A673 (cell line): ENCODE results near the gene PELI2. TPM values are rescaled to one million over a fixed set of nuclear protein-coding genes. Genes with fewer than 3 reads are reported as not detected.
A peak's percentile ranks its signal among the peaks of the same experiment; 100 is the strongest.

ENCODE experiments used
- BruUV-seq: library from RNA; stranded (reverse); fragments of 400-500 nt; replicated peaks from 2 replicates; lab custom pipeline; 2021; lab: Mats Ljungman, UMichigan
- CTCF ChIA-PET: fragments of 300-600 bp; sonication (Branson Sonifier 250); formaldehyde crosslinking; loops from one replicate; lab custom pipeline; 2022; ENCODE audit warnings: antibody characterized with exemption; lab: Charles Lee
- POLR2A ChIA-PET: fragments of 300-600 bp; sonication (Branson Sonifier 250); formaldehyde crosslinking; loops from one replicate; lab custom pipeline; 2022; ENCODE audit warnings: antibody characterized with exemption; ENCODE audit not compliant: low non-redundant PET; lab: Charles Lee
- DNase-seq: peaks from one replicate; pipeline ENCODE4 v3.0.0-alpha.2; 2015; ENCODE audit warnings: low spot score
- H3K27ac ChIP-seq: fragments of 200-600 bp; sonication (generic); 2 replicates; pipeline ENCODE4 v1.5.1; 2016; ENCODE audit warnings: mixed run types, low read depth, mild to moderate bottlenecking, mixed read lengths, antibody characterized with exemption, low read length; ENCODE audit not compliant: poor library complexity, severe bottlenecking
- H3K27me3 ChIP-seq: fragments of 200-600 bp; sonication (generic); replicated peaks from 2 replicates; pipeline ENCODE4 v1.6.1; 2017; ENCODE audit warnings: mixed run types, low read depth, mild to moderate bottlenecking, mixed read lengths, antibody characterized with exemption, low read length; ENCODE audit not compliant: insufficient read depth, poor library complexity
- H3K36me3 ChIP-seq: fragments of 200-600 bp; sonication (generic); 2 replicates; pipeline ENCODE4 v1.6.1; 2016; ENCODE audit warnings: mixed run types, mild to moderate bottlenecking, mixed read lengths, antibody characterized with exemption, low read length; ENCODE audit not compliant: insufficient read depth, poor library complexity, severe bottlenecking
- H3K4me1 ChIP-seq: fragments of 200-600 bp; sonication (generic); 2 replicates; pipeline ENCODE4 v1.6.1; 2017; ENCODE audit warnings: mixed run types, mild to moderate bottlenecking, mixed read lengths, antibody characterized with exemption, low read length; ENCODE audit not compliant: insufficient read depth, poor library complexity, severe bottlenecking
- H3K4me3 ChIP-seq: fragments of 200-600 bp; sonication (generic); 2 replicates; pipeline ENCODE4 v1.5.1; 2016; ENCODE audit warnings: low read depth, mixed run types, mild to moderate bottlenecking, mixed read lengths, low read length; ENCODE audit not compliant: poor library complexity, severe bottlenecking
- H3K9me3 ChIP-seq: fragments of 200-600 bp; sonication (generic); 2 replicates; pipeline ENCODE4 v1.6.1; 2016; ENCODE audit warnings: mixed run types, low read depth, mild to moderate bottlenecking, mixed read lengths, antibody characterized with exemption, low read length; ENCODE audit not compliant: poor library complexity, severe bottlenecking
- EZH2 ChIP-seq: fragments of 200-600 bp; sonication (generic); IDR thresholded peaks from 2 replicates; pipeline ENCODE4 v1.6.1; 2017; ENCODE audit warnings: borderline replicate concordance, low read depth, mild to moderate bottlenecking, mixed read lengths, antibody characterized with exemption, low read length; ENCODE audit not compliant: poor library complexity, severe bottlenecking
- intact Hi-C: fragments of 100-400 bp; cut with micrococcal nuclease; formaldehyde crosslinking; loops from one replicate; pipeline ENCODE4 v1.10.0; 2022; ENCODE audit not compliant: unreplicated experiment
- total RNA-seq: library from RNA; stranded (reverse); gene quantifications from 2 replicates; pipeline ENCODE4 v1.2.3, GENCODE V29; 2021
- TF ChIP-seq, protein P1 (sequence below): fragments of 300-800, 200-600 bp; sonication (generic); conservative IDR thresholded peaks from 2 replicates; pipeline ENCODE4 v1.5.1; 2017; ENCODE audit warnings: low read depth, mild to moderate bottlenecking, antibody characterized with exemption, low read length, moderate library complexity, mixed read lengths

PELI2 gene
- total RNA-seq, 1 experiment from 2014 or later = 5.5 TPM

DNA sequence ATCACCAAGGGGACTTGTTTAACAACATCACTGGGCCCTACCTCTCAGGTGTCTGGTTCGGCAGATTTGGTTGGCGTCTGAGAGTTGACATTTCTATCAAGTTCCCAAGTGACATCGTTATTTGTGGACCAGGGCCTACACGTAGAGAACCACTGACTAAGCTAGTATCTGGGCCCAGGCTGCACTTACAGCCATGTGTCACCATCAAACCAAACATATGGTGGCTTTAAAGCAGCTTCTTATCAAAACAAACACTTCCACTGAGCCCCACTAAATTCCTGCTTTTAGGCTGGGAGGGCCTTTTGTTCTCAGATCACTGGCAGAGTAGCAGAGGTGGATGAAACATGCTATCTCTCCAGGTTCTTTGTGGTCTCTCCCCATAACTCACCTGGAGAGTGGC, 220.5 kb downstream of the PELI2 start:
- intact Hi-C loops = no loop called here
- peaks cover 21% of the 10 kb centered on the region for H3K4me1 ChIP-seq
- H3K27ac ChIP-seq = no peak overlapping the region
- TF ChIP-seq, protein P1, sequence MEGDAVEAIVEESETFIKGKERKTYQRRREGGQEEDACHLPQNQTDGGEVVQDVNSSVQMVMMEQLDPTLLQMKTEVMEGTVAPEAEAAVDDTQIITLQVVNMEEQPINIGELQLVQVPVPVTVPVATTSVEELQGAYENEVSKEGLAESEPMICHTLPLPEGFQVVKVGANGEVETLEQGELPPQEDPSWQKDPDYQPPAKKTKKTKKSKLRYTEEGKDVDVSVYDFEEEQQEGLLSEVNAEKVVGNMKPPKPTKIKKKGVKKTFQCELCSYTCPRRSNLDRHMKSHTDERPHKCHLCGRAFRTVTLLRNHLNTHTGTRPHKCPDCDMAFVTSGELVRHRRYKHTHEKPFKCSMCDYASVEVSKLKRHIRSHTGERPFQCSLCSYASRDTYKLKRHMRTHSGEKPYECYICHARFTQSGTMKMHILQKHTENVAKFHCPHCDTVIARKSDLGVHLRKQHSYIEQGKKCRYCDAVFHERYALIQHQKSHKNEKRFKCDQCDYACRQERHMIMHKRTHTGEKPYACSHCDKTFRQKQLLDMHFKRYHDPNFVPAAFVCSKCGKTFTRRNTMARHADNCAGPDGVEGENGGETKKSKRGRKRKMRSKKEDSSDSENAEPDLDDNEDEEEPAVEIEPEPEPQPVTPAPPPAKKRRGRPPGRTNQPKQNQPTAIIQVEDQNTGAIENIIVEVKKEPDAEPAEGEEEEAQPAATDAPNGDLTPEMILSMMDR = no peak
- no peak for TF ChIP-seq EZH2
- POLR2A ChIA-PET = no interaction called here
- no peaks in the 10 kb centered on the region for H3K27me3 ChIP-seq
- CTCF ChIA-PET = no interaction called here
- H3K36me3 ChIP-seq = no peaks in the 10 kb centered on the region
- DNase-seq = no peak
- H3K9me3 ChIP-seq = no peaks in the 10 kb centered on the region
- no peak overlapping the region for H3K4me3 ChIP-seq
- no TSS peak for BruUV-seq

DNA sequence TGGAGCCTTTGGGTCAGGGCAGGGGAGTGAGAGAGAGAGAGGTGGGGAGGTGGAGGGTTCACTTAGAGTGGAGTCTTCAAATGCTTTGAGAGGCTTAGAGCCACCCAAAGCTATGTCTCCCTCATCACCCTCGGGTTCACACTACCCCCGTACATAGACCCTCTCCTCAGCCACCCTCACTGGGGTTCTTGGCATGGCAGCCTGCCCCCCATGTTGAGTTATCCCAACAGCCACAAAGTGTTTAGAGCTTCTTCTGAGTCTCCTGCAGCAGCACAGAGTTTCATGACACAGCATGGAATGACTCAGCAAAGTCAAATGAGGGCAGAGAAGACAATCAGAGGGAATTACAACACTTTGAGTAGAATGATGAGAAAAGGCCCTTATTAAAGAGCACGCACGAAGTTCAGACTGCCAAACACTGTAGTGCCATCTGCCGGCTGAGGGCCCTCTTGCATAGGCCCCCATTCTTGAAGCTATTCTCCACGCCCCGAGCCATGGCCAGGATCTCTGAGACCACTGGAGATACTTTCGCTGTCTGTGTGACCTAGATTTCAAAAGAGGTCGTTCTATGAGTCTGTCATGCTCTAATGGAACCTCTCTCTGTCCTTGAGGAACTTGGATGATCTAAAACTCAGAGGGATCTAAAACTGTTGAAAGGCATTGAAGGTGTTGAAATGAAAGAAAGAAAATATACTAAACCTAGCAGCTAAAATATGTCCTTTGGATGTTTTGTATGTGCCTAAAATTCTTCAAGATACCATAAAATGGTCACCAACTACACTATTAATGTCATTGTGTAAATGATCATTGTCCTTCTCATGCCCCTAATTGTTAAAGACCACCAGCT, 221.9 kb downstream of the PELI2 start:
- intact Hi-C loops = loop anchor here (5.0 to 10.0 kb wide), 7 partner anchors 82 to 903 kb away; partner anchors contain the start of gene PELI2
- Histone ChIP-seq H3K4me3 (no peak overlapping the region), H3K9me3 (no peaks in the 10 kb centered on the region), H3K4me1 (peaks cover 21% of the 10 kb centered on the region), H3K27ac (no peak overlapping the region), H3K36me3 (no peaks in the 10 kb centered on the region), H3K27me3 (no peaks in the 10 kb centered on the region)
- BruUV-seq = no TSS peak
- CTCF ChIA-PET = interaction anchor here (0.6 to 1.4 kb wide), 13 partner anchors 13 to 902 kb away, joined by 3 to 6 read pairs (median 3); no protein-coding TSS in a partner anchor
- POLR2A ChIA-PET = no interaction called here
- TF ChIP-seq, protein P1 = peak; percentile 95
- no peak for TF ChIP-seq EZH2
- DNase-seq = peak; percentile 93

DNA sequence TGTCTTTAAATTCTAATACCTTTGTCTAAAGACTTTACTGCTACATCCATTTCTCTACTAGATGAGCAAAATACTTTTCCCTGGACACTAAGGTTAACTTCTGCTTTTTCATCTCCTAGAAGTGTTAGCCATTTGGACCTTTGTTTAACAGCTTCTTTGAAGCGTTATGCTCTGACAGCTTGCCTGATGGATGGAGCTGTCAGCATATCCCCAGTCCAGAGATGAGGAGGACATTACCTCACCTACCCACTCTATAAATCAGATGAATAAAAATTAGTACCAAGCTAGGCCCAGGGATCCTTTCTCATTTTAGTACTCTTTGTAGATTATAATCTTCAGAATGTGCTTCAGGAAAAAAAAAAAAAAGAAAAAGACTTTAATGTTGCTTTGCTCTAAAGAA, 222.7 kb downstream of the PELI2 start:
- BruUV-seq = no TSS peak
- CTCF ChIA-PET = interaction anchor here (0.7 to 0.8 kb wide), 2 partner anchors 895 to 1230 kb away, joined by 3 read pairs; no protein-coding TSS in a partner anchor
- intact Hi-C loops = loop anchor here (5.0 to 10.0 kb wide), 7 partner anchors 81 to 904 kb away; partner anchors contain the start of gene PELI2
- POLR2A ChIA-PET = no interaction called here
- H3K9me3 ChIP-seq = no peaks in the 10 kb centered on the region
- peaks cover 23% of the 10 kb centered on the region for H3K4me1 ChIP-seq
- no peaks in the 10 kb centered on the region for H3K36me3 ChIP-seq
- DNase-seq = no peak
- H3K27ac ChIP-seq = no peak overlapping the region
- no peaks in the 10 kb centered on the region for H3K27me3 ChIP-seq
- TF ChIP-seq, protein P1 = no peak
- TF ChIP-seq EZH2 = no peak
- H3K4me3 ChIP-seq = no peak overlapping the region
